Measurements from ENCODE around the gene EPHA3. TPM values are rescaled to one million over a fixed set of nuclear protein-coding genes. Genes with fewer than 3 reads are reported as not detected.

Gene EPHA3
- total and polyA plus RNA-seq, 9 donors, result 1.0 to 6.9 (median 2.9) TPM

DNA sequence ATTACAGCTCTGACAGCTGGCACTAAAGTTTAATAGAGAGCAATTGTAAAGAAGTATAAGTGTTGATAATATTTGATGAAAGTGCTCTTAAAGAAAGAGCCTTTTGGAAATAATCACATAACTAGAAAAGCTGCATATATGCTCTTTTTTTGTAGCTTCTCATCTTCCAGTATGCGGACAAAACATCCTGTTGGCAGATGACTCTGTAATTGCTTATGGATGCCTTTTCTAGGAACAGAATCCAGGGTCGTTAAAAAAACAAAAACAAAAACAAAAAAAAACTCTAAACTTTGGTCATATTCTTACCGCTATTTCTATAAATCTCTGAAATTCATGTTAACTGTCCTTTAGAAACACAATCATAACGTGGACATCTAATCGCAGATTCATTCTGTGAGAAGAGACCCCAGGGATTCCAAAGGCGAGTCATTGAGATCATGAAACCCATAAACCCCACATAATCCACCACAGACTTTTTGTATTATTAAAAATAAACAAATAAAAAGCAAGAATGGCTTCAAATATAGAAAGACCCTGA lies 109.8 kb downstream of the EPHA3 start:
- intact Hi-C loops (cut with DNase I), result no loop called here
- Histone ChIP-seq H3K4me1 (ENCODE audit: insufficient read depth) (no peaks in the 10 kb centered on the region), H3K36me3 (no peaks in the 10 kb centered on the region), H3K4me3 (no peak overlapping the region), H3K27ac (no peak overlapping the region), H3K27me3 (no peaks in the 10 kb centered on the region), H3K9me3 (no peaks in the 10 kb centered on the region)
- 66 to 76% (median 72%) methylated on average over 6 of the region's 6 CpGs for WGBS, 3 donors
- TF ChIP-seq POLR2A (IDR thresholded peaks at IDR 0.05) (no peak), EP300 (IDR thresholded peaks at IDR 0.05) (no peak)
- TF ChIP-seq, protein P1, sequence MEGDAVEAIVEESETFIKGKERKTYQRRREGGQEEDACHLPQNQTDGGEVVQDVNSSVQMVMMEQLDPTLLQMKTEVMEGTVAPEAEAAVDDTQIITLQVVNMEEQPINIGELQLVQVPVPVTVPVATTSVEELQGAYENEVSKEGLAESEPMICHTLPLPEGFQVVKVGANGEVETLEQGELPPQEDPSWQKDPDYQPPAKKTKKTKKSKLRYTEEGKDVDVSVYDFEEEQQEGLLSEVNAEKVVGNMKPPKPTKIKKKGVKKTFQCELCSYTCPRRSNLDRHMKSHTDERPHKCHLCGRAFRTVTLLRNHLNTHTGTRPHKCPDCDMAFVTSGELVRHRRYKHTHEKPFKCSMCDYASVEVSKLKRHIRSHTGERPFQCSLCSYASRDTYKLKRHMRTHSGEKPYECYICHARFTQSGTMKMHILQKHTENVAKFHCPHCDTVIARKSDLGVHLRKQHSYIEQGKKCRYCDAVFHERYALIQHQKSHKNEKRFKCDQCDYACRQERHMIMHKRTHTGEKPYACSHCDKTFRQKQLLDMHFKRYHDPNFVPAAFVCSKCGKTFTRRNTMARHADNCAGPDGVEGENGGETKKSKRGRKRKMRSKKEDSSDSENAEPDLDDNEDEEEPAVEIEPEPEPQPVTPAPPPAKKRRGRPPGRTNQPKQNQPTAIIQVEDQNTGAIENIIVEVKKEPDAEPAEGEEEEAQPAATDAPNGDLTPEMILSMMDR (IDR thresholded peaks at IDR 0.05), result no peak
- no peak for DNase-seq

DNA sequence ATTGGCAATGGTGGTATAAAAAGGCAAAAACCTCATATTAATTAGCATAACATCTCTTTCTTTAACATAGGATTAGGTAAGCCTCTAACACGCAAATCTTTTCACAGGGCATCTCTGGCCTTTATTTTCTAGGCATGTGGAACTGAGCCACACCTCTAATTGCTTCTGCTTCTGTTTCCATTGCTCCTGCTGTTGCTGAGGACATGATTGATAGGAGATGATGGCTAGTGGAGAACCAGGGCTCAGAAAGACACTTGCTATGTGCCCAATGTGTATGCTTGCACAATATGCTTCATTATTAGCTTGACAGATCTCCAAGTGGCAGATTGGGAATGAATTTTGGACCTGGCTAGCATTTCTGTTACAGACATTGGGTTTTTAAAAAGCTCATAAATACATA lies 114.5 kb downstream of the EPHA3 start:
- no peaks in the 10 kb centered on the region for H3K4me1 ChIP-seq (ENCODE audit: insufficient read depth)
- intact Hi-C loops (cut with DNase I), result no loop called here
- no peak for DNase-seq
- H3K27ac ChIP-seq, result no peak overlapping the region
- no peaks in the 10 kb centered on the region for H3K9me3 ChIP-seq
- no peak overlapping the region for H3K4me3 ChIP-seq
- WGBS, 3 donors, result 96 to 100% (median 96%) methylated on average over 1 of the region's 1 CpG
- H3K36me3 ChIP-seq, result no peaks in the 10 kb centered on the region
- no peaks in the 10 kb centered on the region for H3K27me3 ChIP-seq
- TF ChIP-seq, protein P1 (IDR thresholded peaks at IDR 0.05), result no peak
- no peak for TF ChIP-seq POLR2A (IDR thresholded peaks at IDR 0.05)
- no peak for TF ChIP-seq EP300 (IDR thresholded peaks at IDR 0.05)

DNA sequence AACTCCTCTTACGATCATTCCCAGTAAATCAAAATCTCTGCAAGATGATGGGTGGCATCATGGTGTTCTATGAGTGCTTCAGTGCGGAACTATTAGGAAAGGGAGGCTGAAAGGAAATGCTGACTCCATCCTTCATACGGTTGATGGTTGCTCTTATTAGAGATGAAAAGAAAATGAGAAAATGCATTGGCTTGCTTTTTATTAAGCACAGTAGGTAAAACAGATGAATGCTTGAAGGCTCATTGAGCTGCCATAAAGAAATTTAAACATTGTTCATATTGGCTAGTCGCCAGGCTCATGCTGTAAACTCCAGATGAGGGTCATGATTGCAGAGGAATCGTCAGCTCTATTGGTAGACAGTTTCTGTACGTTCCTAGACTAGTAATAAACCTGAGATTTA lies 115.8 kb downstream of the EPHA3 start:
- Histone ChIP-seq H3K27me3 (no peaks in the 10 kb centered on the region), H3K36me3 (no peaks in the 10 kb centered on the region), H3K4me3 (no peak overlapping the region), H3K9me3 (no peaks in the 10 kb centered on the region), H3K27ac (no peak overlapping the region), H3K4me1 (ENCODE audit: insufficient read depth) (no peaks in the 10 kb centered on the region)
- WGBS, 3 donors, result 81 to 82% (median 81%) methylated on average over 6 of the region's 6 CpGs
- no peak for DNase-seq
- no peak for TF ChIP-seq POLR2A (IDR thresholded peaks at IDR 0.05)
- TF ChIP-seq, protein P1 (IDR thresholded peaks at IDR 0.05), result no peak
- TF ChIP-seq EP300 (IDR thresholded peaks at IDR 0.05), result no peak
- intact Hi-C loops (cut with DNase I), result no loop called here

DNA sequence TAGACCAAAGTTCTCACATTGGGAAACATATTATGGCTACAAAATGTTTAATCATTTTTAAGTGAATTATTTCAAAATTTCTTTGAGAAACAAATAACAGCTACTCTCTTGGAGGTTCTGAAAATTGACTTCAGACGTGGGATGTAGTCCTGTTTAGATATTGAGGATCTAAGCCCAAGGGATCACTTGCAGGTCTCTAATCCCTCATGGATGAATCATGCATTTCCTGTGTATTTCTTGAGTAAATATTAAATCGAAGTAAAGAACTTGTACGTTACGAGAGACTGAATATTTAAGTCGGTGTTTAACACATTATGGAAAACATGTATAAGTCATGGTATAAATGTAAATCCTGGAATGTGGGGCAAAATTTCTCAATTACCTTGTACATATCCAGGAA lies 119.8 kb downstream of the EPHA3 start:
- TF ChIP-seq POLR2A (IDR thresholded peaks at IDR 0.05) (no peak), EP300 (IDR thresholded peaks at IDR 0.05) (no peak)
- TF ChIP-seq, protein P1 (IDR thresholded peaks at IDR 0.05), result no peak
- no peak for DNase-seq

More for the DNA sequence above, 119.8 kb downstream of the EPHA3 start:
- Histone ChIP-seq H3K27ac (no peak overlapping the region), H3K4me1 (ENCODE audit: insufficient read depth) (no peaks in the 10 kb centered on the region), H3K9me3 (no peaks in the 10 kb centered on the region), H3K36me3 (no peaks in the 10 kb centered on the region), H3K4me3 (no peak overlapping the region), H3K27me3 (no peaks in the 10 kb centered on the region)
- intact Hi-C loops (cut with DNase I), result no loop called here
- WGBS, 3 donors, result 77 to 84% (median 82%) methylated on average over 5 of the region's 5 CpGs

Data from ovary (tissue), 9 donors.